Measurements from ENCODE around the gene GABRR2. TPM values are rescaled to one million over a fixed set of nuclear protein-coding genes. Genes with fewer than 3 reads are reported as not detected.

The GABRR2 gene
- total RNA-seq, 4 donors from 2014 or later = 0.26 to 1.7 (median 0.95) TPM; not detected in 1

GRCh38 chr6:89269252-89269651 is 45.8 kb downstream of the GABRR2 start:
- Histone ChIP-seq H3K27ac (no peak overlapping the region), H3K9me3 (no peaks in the 10 kb centered on the region), H3K36me3 (no peaks in the 10 kb centered on the region), H3K4me1 (no peaks in the 10 kb centered on the region), H3K4me3 (no peak overlapping the region), H3K27me3 (no peaks in the 10 kb centered on the region)
- intact Hi-C loops (cut with DNase I; ENCODE audit: low total_unique reads) = no loop called here
- TF ChIP-seq POLR2A (IDR thresholded peaks at IDR 0.05) = no peak
- TF ChIP-seq, protein P1, sequence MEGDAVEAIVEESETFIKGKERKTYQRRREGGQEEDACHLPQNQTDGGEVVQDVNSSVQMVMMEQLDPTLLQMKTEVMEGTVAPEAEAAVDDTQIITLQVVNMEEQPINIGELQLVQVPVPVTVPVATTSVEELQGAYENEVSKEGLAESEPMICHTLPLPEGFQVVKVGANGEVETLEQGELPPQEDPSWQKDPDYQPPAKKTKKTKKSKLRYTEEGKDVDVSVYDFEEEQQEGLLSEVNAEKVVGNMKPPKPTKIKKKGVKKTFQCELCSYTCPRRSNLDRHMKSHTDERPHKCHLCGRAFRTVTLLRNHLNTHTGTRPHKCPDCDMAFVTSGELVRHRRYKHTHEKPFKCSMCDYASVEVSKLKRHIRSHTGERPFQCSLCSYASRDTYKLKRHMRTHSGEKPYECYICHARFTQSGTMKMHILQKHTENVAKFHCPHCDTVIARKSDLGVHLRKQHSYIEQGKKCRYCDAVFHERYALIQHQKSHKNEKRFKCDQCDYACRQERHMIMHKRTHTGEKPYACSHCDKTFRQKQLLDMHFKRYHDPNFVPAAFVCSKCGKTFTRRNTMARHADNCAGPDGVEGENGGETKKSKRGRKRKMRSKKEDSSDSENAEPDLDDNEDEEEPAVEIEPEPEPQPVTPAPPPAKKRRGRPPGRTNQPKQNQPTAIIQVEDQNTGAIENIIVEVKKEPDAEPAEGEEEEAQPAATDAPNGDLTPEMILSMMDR (IDR thresholded peaks at IDR 0.05) = no peak
- DNase-seq = no peak

- intact Hi-C loops (cut with DNase I; ENCODE audit: low total_unique reads) = no loop called here
- no peaks in the 10 kb centered on the region for H3K27me3 ChIP-seq
- TF ChIP-seq, protein P1 (IDR thresholded peaks at IDR 0.05) = no peak
- no peak for TF ChIP-seq POLR2A (IDR thresholded peaks at IDR 0.05)
- no peak overlapping the region for H3K27ac ChIP-seq
- DNase-seq = no peak
- H3K4me1 ChIP-seq = no peaks in the 10 kb centered on the region
- H3K9me3 ChIP-seq = no peaks in the 10 kb centered on the region
- no peaks in the 10 kb centered on the region for H3K36me3 ChIP-seq
- no peak overlapping the region for H3K4me3 ChIP-seq
Measured at GRCh38 chr6:89268776-89269175, 46.3 kb downstream of the GABRR2 start.

- no peaks in the 10 kb centered on the region for H3K27me3 ChIP-seq
- intact Hi-C loops (cut with DNase I; ENCODE audit: low total_unique reads) = no loop called here
- H3K4me3 ChIP-seq = no peak overlapping the region
- no peaks in the 10 kb centered on the region for H3K36me3 ChIP-seq
- no peak overlapping the region for H3K27ac ChIP-seq
- TF ChIP-seq, protein P1 (IDR thresholded peaks at IDR 0.05) = no peak
- no peak for TF ChIP-seq POLR2A (IDR thresholded peaks at IDR 0.05)
- no peaks in the 10 kb centered on the region for H3K9me3 ChIP-seq
- no peaks in the 10 kb centered on the region for H3K4me1 ChIP-seq
- DNase-seq = no peak
Measured at GRCh38 chr6:89267918-89268317, 47.2 kb downstream of the GABRR2 start.

DNA sequence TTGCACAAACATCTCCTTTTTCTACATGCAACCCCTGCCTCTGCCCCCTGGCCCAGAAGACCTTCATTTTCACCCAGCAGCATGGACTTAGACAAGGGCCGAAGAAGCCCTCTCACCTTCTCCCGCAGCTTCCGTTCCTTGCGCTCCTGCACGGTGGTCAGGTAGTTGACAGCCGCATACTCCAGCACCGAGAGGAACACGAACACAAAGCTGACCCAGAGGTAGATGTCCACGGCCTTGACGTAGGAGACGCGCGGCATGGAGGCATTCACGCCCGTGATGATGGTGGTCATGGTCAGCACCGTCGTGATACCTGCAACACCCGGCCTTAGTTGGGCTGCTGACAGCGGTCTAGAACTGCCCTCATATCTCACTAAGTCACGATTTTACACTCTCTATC is 50.8 kb downstream of the GABRR2 start:
- Histone ChIP-seq H3K4me3 (no peak overlapping the region), H3K27ac (no peak overlapping the region), H3K9me3 (no peaks in the 10 kb centered on the region), H3K4me1 (no peaks in the 10 kb centered on the region), H3K27me3 (no peaks in the 10 kb centered on the region), H3K36me3 (no peaks in the 10 kb centered on the region)
- intact Hi-C loops (cut with DNase I; ENCODE audit: low total_unique reads) = no loop called here
- no peak for DNase-seq
- no peak for TF ChIP-seq POLR2A (IDR thresholded peaks at IDR 0.05)

GRCh38 chr6:89260832-89261231 is 54.3 kb downstream of the GABRR2 start:
- Histone ChIP-seq H3K27me3 (no peaks in the 10 kb centered on the region), H3K9me3 (no peaks in the 10 kb centered on the region), H3K4me3 (no peak overlapping the region), H3K27ac (no peak overlapping the region), H3K4me1 (no peaks in the 10 kb centered on the region), H3K36me3 (no peaks in the 10 kb centered on the region)
- TF ChIP-seq POLR2A (IDR thresholded peaks at IDR 0.05) = no peak
- TF ChIP-seq, protein P1 (IDR thresholded peaks at IDR 0.05) = no peak
- DNase-seq = no peak
- intact Hi-C loops (cut with DNase I; ENCODE audit: low total_unique reads) = no loop called here

GRCh38 chr6:89260310-89260709 is 54.8 kb downstream of the GABRR2 start:
- TF ChIP-seq, protein P1 (IDR thresholded peaks at IDR 0.05) = no peak
- no peak for TF ChIP-seq POLR2A (IDR thresholded peaks at IDR 0.05)
- intact Hi-C loops (cut with DNase I; ENCODE audit: low total_unique reads) = no loop called here
- DNase-seq = no peak

More at GRCh38 chr6:89260310-89260709, 54.8 kb downstream of the GABRR2 start:
- H3K9me3 ChIP-seq = no peaks in the 10 kb centered on the region
- no peaks in the 10 kb centered on the region for H3K27me3 ChIP-seq
- H3K4me1 ChIP-seq = no peaks in the 10 kb centered on the region
- no peaks in the 10 kb centered on the region for H3K36me3 ChIP-seq
- no peak overlapping the region for H3K27ac ChIP-seq
- H3K4me3 ChIP-seq = no peak overlapping the region

All from uterus (tissue), 4 donors.